ENCODE data around the gene KCNK1. TPM values are rescaled to one million over a fixed set of nuclear protein-coding genes. Genes with fewer than 3 reads are reported as not detected.

The KCNK1 gene
- total and polyA plus RNA-seq, 2 of the 8 experiments (the other 6 are each of a cell fraction or from before 2014, with no cell fraction given): 11.9 to 16.5 TPM

DNA sequence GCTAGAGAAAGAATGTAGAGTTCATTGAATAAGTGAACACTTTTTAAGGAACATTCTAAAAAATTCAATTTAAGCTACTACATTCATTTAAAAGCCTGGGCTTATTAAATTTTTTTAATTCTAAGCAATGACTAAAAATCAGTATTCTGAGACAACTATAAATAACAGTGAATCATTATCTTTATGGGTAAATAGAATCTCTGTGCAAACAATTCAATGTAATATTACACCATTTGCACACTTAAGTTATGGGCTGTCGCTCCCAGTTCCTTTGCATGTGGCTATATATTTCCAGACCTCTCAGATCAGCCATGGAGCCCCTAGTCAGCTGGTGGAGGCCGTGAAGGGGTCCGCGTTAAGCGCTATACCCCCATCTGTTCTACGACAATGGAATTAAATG, 65.1 kb downstream of the KCNK1 start:
- DNase-seq (ENCODE audit: low read depth in 1 of 2, low spot score in 2 of 2) (no peak), FAIRE-seq (no peak)
- H2BK15ac ChIP-seq (ENCODE audit: low read length): no peak overlapping the region
- no peaks in the 10 kb centered on the region for H3K79me2 ChIP-seq (ENCODE audit: control insufficient read depth in 1 of 2, insufficient read depth in 2 of 2, low read length in 2 of 2)
- no peaks in the 10 kb centered on the region for H3K9me3 ChIP-seq (ENCODE audit: insufficient read depth in 2 of 2, low read depth in 1 of 2, low read length in 1 of 2)
- no peak overlapping the region for H3K4me2 ChIP-seq (ENCODE audit: insufficient read depth in 1 of 2, low read depth in 2 of 2, low read length in 2 of 2)
- H2AK5ac ChIP-seq (ENCODE audit: low read depth, low read length): no peak overlapping the region
- H3K14ac ChIP-seq (ENCODE audit: insufficient read length): no peak overlapping the region
- H3K4me1 ChIP-seq (replicated peaks in 1 of 4; ENCODE audit: control insufficient read depth in 3 of 4, insufficient read depth in 4 of 4, low read length in 3 of 4): peaks cover 0 to 6% (median 4%) of the 10 kb centered on the region in 4 experiments; a peak in 5 of 7 replicates
- no peak overlapping the region for H2BK120ac ChIP-seq (replicated peaks; ENCODE audit: low read depth, low read length)
- no peak overlapping the region for H3K27ac ChIP-seq (ENCODE audit: low read depth, low read length)
- no peaks in the 10 kb centered on the region for H4K20me1 ChIP-seq (replicated peaks in 1 of 2; ENCODE audit: control insufficient read depth in 1 of 2, insufficient read depth in 2 of 2, low read length in 2 of 2)
- no peak overlapping the region for H3K4ac ChIP-seq (replicated peaks; ENCODE audit: insufficient read length, low read depth, low read length)
- H3K79me1 ChIP-seq (ENCODE audit: low read depth, low read length): no peaks in the 10 kb centered on the region
- H3K18ac ChIP-seq (ENCODE audit: extremely low read depth, low read length): no peak overlapping the region
- no peak overlapping the region for H4K91ac ChIP-seq (replicated peaks; ENCODE audit: insufficient read length, low read length)
- no peak overlapping the region for H3K4me3 ChIP-seq (ENCODE audit: extremely low read depth in 1 of 4, insufficient read depth in 2 of 4, low read depth in 3 of 4, low read length in 4 of 4)
- WGBS, 2 experiments (ENCODE audit: extremely low coverage in 1 of 2, insufficient coverage in 1 of 2, insufficient read length in 1 of 2, insufficient replicate concordance in 2 of 2, low coverage in 1 of 2, low lambda C conversion rate in 2 of 2, missing lambda C conversion rate in 1 of 2): 74% methylated on average over 6 of the region's 6 CpGs; no CpG with 5 or more reads in 1 of the 2 experiments
- H2AFZ ChIP-seq (ENCODE audit: low read length): no peak overlapping the region
- no peak overlapping the region for H4K8ac ChIP-seq (ENCODE audit: extremely low read depth, insufficient read depth, low read length)
- H4K5ac ChIP-seq (ENCODE audit: insufficient read length, low read depth, low read length): no peak overlapping the region
- POLR2A ChIA-PET (ENCODE audit: partially characterized antibody): no interaction called here
- H3K56ac ChIP-seq (replicated peaks; ENCODE audit: insufficient read length, low read depth, low read length): no peak overlapping the region
- TF ChIP-seq SUZ12 (IDR thresholded peaks at IDR 0.05; ENCODE audit: low read length): no peak
- no peak for TF ChIP-seq JUN (IDR thresholded peaks at IDR 0.05; ENCODE audit: low read depth, low read length)
- TF ChIP-seq SIX5 (IDR thresholded peaks at IDR 0.05; ENCODE audit: low read depth, low read length): no peak
- TF ChIP-seq SP4 (IDR thresholded peaks at IDR 0.05; ENCODE audit: low read length): no peak
- no peak for TF ChIP-seq NANOG (IDR thresholded peaks at IDR 0.05; ENCODE audit: insufficient read depth, low read depth, low read length, poor library complexity, severe bottlenecking)
- TF ChIP-seq, protein P1, sequence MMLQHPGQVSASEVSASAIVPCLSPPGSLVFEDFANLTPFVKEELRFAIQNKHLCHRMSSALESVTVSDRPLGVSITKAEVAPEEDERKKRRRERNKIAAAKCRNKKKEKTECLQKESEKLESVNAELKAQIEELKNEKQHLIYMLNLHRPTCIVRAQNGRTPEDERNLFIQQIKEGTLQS (IDR thresholded peaks at IDR 0.05; ENCODE audit: insufficient read depth, low read depth, low read length): no peak
- no peak for TF ChIP-seq SRF (IDR thresholded peaks at IDR 0.05; ENCODE audit: low read depth, low read length)
- TF ChIP-seq MAFK (IDR thresholded peaks at IDR 0.05; ENCODE audit: low read depth, low read length): no peak
- TF ChIP-seq KDM4A (IDR thresholded peaks at IDR 0.05; ENCODE audit: low read depth, low read length, severe bottlenecking): no peak
- CTCF ChIA-PET (ENCODE audit: partially characterized antibody): interaction anchor here (0.6 to 2.9 kb wide), 10 partner anchors 11 to 432 kb away, joined by 3 to 10 read pairs (median 3); no protein-coding TSS in a partner anchor
- H2BK5ac ChIP-seq (ENCODE audit: low read depth, low read length): no peak overlapping the region
- H3K36me3 ChIP-seq (ENCODE audit: control insufficient read depth in 2 of 4, insufficient read depth in 4 of 4, low read length in 3 of 4): peaks cover 0 to 6% (median 0%) of the 10 kb centered on the region in 4 experiments; a peak in 1 of 8 replicates
- H3K23me2 ChIP-seq (ENCODE audit: low read depth, low read length): no peaks in the 10 kb centered on the region
- H2BK12ac ChIP-seq (ENCODE audit: low read depth, low read length): no peak overlapping the region
- no peaks in the 10 kb centered on the region for H3K27me3 ChIP-seq (replicated peaks in 1 of 4; ENCODE audit: control insufficient read depth in 3 of 4, extremely low read depth in 1 of 4, insufficient read depth in 3 of 4, low read length in 3 of 4)
- H2BK20ac ChIP-seq (ENCODE audit: low read length): no peak overlapping the region
- H3K23ac ChIP-seq (ENCODE audit: insufficient read length): no peak overlapping the region
- H3K9ac ChIP-seq (replicated peaks in 1 of 4; ENCODE audit: extremely low read depth in 1 of 4, low read depth in 3 of 4, low read length in 3 of 4): 0 out of 7 replicates have a peak overlapping the region, but pooled peaks of 1 of the 4 experiments have one; percentile 4

Measured in H1 (cell line).